HepG2 (cell line): ENCODE results near the gene TMEM63C. TPM values are rescaled to one million over a fixed set of nuclear protein-coding genes. Genes with fewer than 3 reads are reported as not detected.

ENCODE experiments used
- ATAC-seq: fragments of 200-7000 bp; cut with Tn5 transposase; 3 replicates; pipeline ENCODE4 v1.9.1; 2020; ENCODE audit warnings: mild to moderate bottlenecking, moderate library complexity
- BruUV-seq: library from RNA; stranded (reverse); fragments of 400-500 nt; replicated peaks from 2 replicates; lab custom pipeline; 2021; lab: Mats Ljungman, UMichigan
- CTCF ChIA-PET: fragments of 300-600 bp; formaldehyde crosslinking; extraction: SDS; loops from one replicate; lab custom pipeline; 2021; ENCODE audit warnings: low total read pairs, inconsistent platforms, low intra/inter-chr PET ratio; lab: Yijun Ruan, JAX
- POLR2A ChIA-PET: fragments of 350-600 bp; sonication (Branson Sonifier 250); formaldehyde crosslinking; loops from one replicate; lab custom pipeline; 2020; ENCODE audit warnings: antibody characterized with exemption, inconsistent platforms; lab: Yijun Ruan, JAX
- DNase-seq: peaks from one replicate; pipeline ENCODE4 v3.0.0-alpha.2; 2015; ENCODE audit warnings: low spot score
- FAIRE-seq: peaks from 3 replicates; lab custom pipeline; 2011; peaks lifted over from hg19 to GRCh38; lab: Jason Lieb, UNC
- H2AFZ ChIP-seq: one replicate; pipeline ENCODE4 v1.6.1; 2011; ENCODE audit warnings: low read length, inconsistent platforms
- H3K27ac ChIP-seq: fragments of 300-600 bp; 3 replicates; pipeline ENCODE4 v1.8.0; 2011; ENCODE audit warnings: mixed run types, mild to moderate bottlenecking, mixed read lengths, low read length, inconsistent platforms; ENCODE audit not compliant: insufficient read depth; ENCODE audit errors: extremely low read length
- H3K27me3 ChIP-seq, 2 experiments: fragments of 200-600 bp in 1 of 2; 2 replicates in 1 of 2; 3 replicates in 1 of 2; pipeline versions ENCODE4 v1.6.0 to v1.8.0; 2011; ENCODE audit warnings: low read length in 2 of 2, mild to moderate bottlenecking in 2 of 2, moderate library complexity in 2 of 2, inconsistent platforms in 1 of 2; ENCODE audit not compliant: insufficient read depth in 2 of 2, control insufficient read depth in 1 of 2
- H3K36me3 ChIP-seq, 2 experiments: fragments of 200-600 bp in 1 of 2; replicated peaks in 1 of 2; 2 replicates in 1 of 2; 3 replicates in 1 of 2; pipeline versions ENCODE4 v1.5.1 to v1.8.0; 2011; ENCODE audit warnings: low read length in 2 of 2, inconsistent platforms in 1 of 2; ENCODE audit not compliant: insufficient read depth in 2 of 2, control insufficient read depth in 1 of 2
- H3K4me1 ChIP-seq: 2 replicates; pipeline ENCODE4 v1.5.1; 2012; ENCODE audit warnings: low read length, inconsistent platforms; ENCODE audit not compliant: insufficient read depth
- H3K4me2 ChIP-seq: 2 replicates; pipeline ENCODE4 v1.6.0; 2011; ENCODE audit warnings: low read depth, low read length, inconsistent platforms
- H3K4me3 ChIP-seq, 3 experiments: fragments of 200-600 bp in 1 of 3; sonication (generic), shearing (Covaris generic) in 1 of 3; replicated peaks in 1 of 3; 2 replicates each; pipeline ENCODE4 v1.5.1; 2011 to 2016; ENCODE audit warnings: low read length in 3 of 3, inconsistent platforms in 2 of 3, low read depth in 2 of 3, mild to moderate bottlenecking in 2 of 3, control low read depth in 1 of 3, mixed read lengths in 1 of 3; ENCODE audit not compliant: insufficient read depth in 1 of 3
- H3K79me2 ChIP-seq: one replicate; pipeline ENCODE4 v1.6.1; 2011; ENCODE audit warnings: low read length, inconsistent platforms; ENCODE audit not compliant: insufficient read depth
- H3K9ac ChIP-seq: 2 replicates; pipeline ENCODE4 v1.6.0; 2011; ENCODE audit warnings: mild to moderate bottlenecking, low read depth, low read length, inconsistent platforms; ENCODE audit not compliant: insufficient read depth
- H3K9me3 ChIP-seq: 2 replicates; pipeline ENCODE4 v1.5.1; 2012; ENCODE audit warnings: mild to moderate bottlenecking, low read length
- H4K20me1 ChIP-seq: 2 replicates; pipeline ENCODE4 v1.6.0; 2011; ENCODE audit warnings: inconsistent platforms, mild to moderate bottlenecking, low read length, moderate library complexity; ENCODE audit not compliant: insufficient read depth
- ARID2 ChIP-seq: sonication (generic); formaldehyde crosslinking; IDR thresholded peaks from 2 replicates; pipeline ENCODE4 v1.8.1; 2022; ENCODE audit warnings: mild to moderate bottlenecking, missing genetic modification reagents, borderline replicate concordance
- ATF7-NPFF ChIP-seq: sonication (generic); formaldehyde crosslinking; IDR thresholded peaks from 2 replicates; pipeline ENCODE4 v1.8.1; 2023; ENCODE audit warnings: mild to moderate bottlenecking, low read depth, missing genetic modification reagents, moderate library complexity
- CHD2 ChIP-seq: IDR thresholded peaks from 2 replicates; pipeline ENCODE4 v1.6.1; 2011; ENCODE audit warnings: low read depth, low read length, improper control_type of control experiment
- CREBL2 ChIP-seq: sonication (generic); formaldehyde crosslinking; IDR thresholded peaks from 2 replicates; pipeline ENCODE4 v1.8.1; 2023; ENCODE audit warnings: missing genetic modification reagents, mild to moderate bottlenecking, borderline replicate concordance
- FOXK1 ChIP-seq: sonication (generic); formaldehyde crosslinking; IDR thresholded peaks from 2 replicates; pipeline ENCODE4 v1.4.0; 2020; ENCODE audit warnings: low read depth, missing genetic modification reagents, borderline replicate concordance
- HCFC1 ChIP-seq: fragments of 150-350 bp; IDR thresholded peaks from 2 replicates; pipeline ENCODE4 v1.6.1; 2014; ENCODE audit warnings: low read depth, low read length
- HMGA1 ChIP-seq: sonication (generic); formaldehyde crosslinking; conservative IDR thresholded peaks from 2 replicates; pipeline ENCODE4 v1.4.0; 2020; ENCODE audit warnings: missing genetic modification reagents
- KDM2A ChIP-seq: sonication (generic); formaldehyde crosslinking; IDR thresholded peaks from 2 replicates; pipeline ENCODE4 v1.4.0; 2020; ENCODE audit warnings: low read depth, missing genetic modification reagents, borderline replicate concordance
- NAIF1 ChIP-seq: sonication (generic); formaldehyde crosslinking; IDR thresholded peaks from 2 replicates; pipeline ENCODE4 v1.5.0; 2020; ENCODE audit warnings: mild to moderate bottlenecking, missing genetic modification reagents, borderline replicate concordance
- NFATC3 ChIP-seq: sonication (generic); formaldehyde crosslinking; IDR thresholded peaks from 2 replicates; pipeline ENCODE4 v1.5.1; 2020; ENCODE audit warnings: mild to moderate bottlenecking, missing genetic modification reagents
- SRY ChIP-seq: sonication (generic); formaldehyde crosslinking; IDR thresholded peaks from 2 replicates; pipeline ENCODE4 v1.8.0; 2022; ENCODE audit warnings: mild to moderate bottlenecking, missing genetic modification reagents
- TCF12 ChIP-seq, 2 experiments: fragments of 450-650 bp in 1 of 2; sonication (generic) in 1 of 2; formaldehyde crosslinking in 1 of 2; IDR thresholded peaks; 2 replicates each; pipeline versions ENCODE4 v1.6.1 to v1.8.0; 2017 to 2022; ENCODE audit warnings: antibody characterized with exemption in 1 of 2, mild to moderate bottlenecking in 1 of 2, missing genetic modification reagents in 1 of 2, moderate library complexity in 1 of 2
- ZBED4 ChIP-seq: sonication (generic); formaldehyde crosslinking; IDR thresholded peaks from 2 replicates; pipeline ENCODE4 v1.4.0; 2020; ENCODE audit warnings: missing genetic modification reagents, borderline replicate concordance
- ZBTB14 ChIP-seq: sonication (generic); formaldehyde crosslinking; IDR thresholded peaks from 2 replicates; pipeline ENCODE4 v1.4.0; 2020; ENCODE audit warnings: missing genetic modification reagents
- ZFP36L1 ChIP-seq: sonication (generic); formaldehyde crosslinking; IDR thresholded peaks from 2 replicates; pipeline ENCODE4 v1.8.0; 2022; ENCODE audit warnings: mild to moderate bottlenecking, missing genetic modification reagents, moderate library complexity
- ZNF30 ChIP-seq: sonication (generic); formaldehyde crosslinking; IDR thresholded peaks from 2 replicates; pipeline ENCODE4 v1.5.0; 2020; ENCODE audit warnings: mild to moderate bottlenecking, missing genetic modification reagents
- ZNF333 ChIP-seq: sonication (generic); formaldehyde crosslinking; IDR thresholded peaks from 2 replicates; pipeline ENCODE4 v1.4.0; 2020; ENCODE audit warnings: mild to moderate bottlenecking, missing genetic modification reagents, borderline replicate concordance
- ZNF382 ChIP-seq: sonication (generic); formaldehyde crosslinking; IDR thresholded peaks from 2 replicates; pipeline ENCODE4 v1.5.0; 2020; ENCODE audit warnings: missing genetic modification reagents, mild to moderate bottlenecking, borderline replicate concordance
- ZSCAN25 ChIP-seq: sonication (generic); formaldehyde crosslinking; IDR thresholded peaks from 2 replicates; pipeline ENCODE4 v1.8.0; 2022; ENCODE audit warnings: mild to moderate bottlenecking, missing genetic modification reagents
- WGBS: methylation state at CpG from one replicate; pipeline ENCODE4 v1.1.6; 2017; ENCODE audit warnings: low lambda C conversion rate; 5-methylcytosine and 5-hydroxymethylcytosine counted together
- in situ Hi-C: cut with HindIII; loops from 2 replicates; pipeline ENCODE4 v1.10.0; 2017; ENCODE audit warnings: low pct_unique_long_range_greater_than_20kb; ENCODE audit not compliant: extremely low pct_ligation_motif_present
- intact Hi-C: fragments of 100-400 bp; cut with micrococcal nuclease; formaldehyde crosslinking; loops from one replicate; pipeline ENCODE4 v1.10.0; 2022; ENCODE audit not compliant: unreplicated experiment
- polyA plus RNA-seq, 8 experiments: library from polyadenylated mRNA; depleted of rRNA in 3 of 8; stranded (reverse) in 7 of 8; unstranded in 1 of 8; fragments of >200 nt; fragmentation: Illumina TruSeq in 4 of 8; extraction: Trizol in 4 of 8; gene quantifications; 2 replicates each; pipeline versions ENCODE4 v1.2.1 to v1.2.3, GENCODE V29; 2011 to 2016; ENCODE audit warnings: low read depth in 4 of 8, missing spikeins in 1 of 8, mixed read lengths in 1 of 8; ENCODE audit not compliant: insufficient read depth in 1 of 8
- total RNA-seq, 5 experiments: library from RNA; depleted of rRNA; stranded (reverse); fragments of >200 nt; fragmentation: Illumina TruSeq; extraction: Trizol; gene quantifications; 2 replicates each; pipeline ENCODE4 v1.2.3, GENCODE V29; 2016; ENCODE audit warnings: low read depth in 1 of 5

Gene TMEM63C
- total and polyA plus RNA-seq, 2 of the 13 experiments (the other 11 are each of a cell fraction or from before 2014, with no cell fraction given): 0.17 to 0.27 TPM

- intact Hi-C loops: no loop called here
- H3K79me2 ChIP-seq: no peaks in the 10 kb centered on the region
- POLR2A ChIA-PET: no interaction called here
- H3K9me3 ChIP-seq: no peaks in the 10 kb centered on the region
- H3K4me3 ChIP-seq: no peak overlapping the region
- CTCF ChIA-PET: no interaction called here
- no peaks in the 10 kb centered on the region for H4K20me1 ChIP-seq
- peaks cover 10 to 37% of the 10 kb centered on the region in 2 experiments; a peak in 3 of 5 replicates for H3K36me3 ChIP-seq
- H3K4me2 ChIP-seq: no peak overlapping the region
- no peaks in the 10 kb centered on the region for H3K4me1 ChIP-seq
- no TSS peak for BruUV-seq
- in situ Hi-C loops: no loop called here
- no peak overlapping the region for H2AFZ ChIP-seq
- ATAC-seq: no peak
- FAIRE-seq: no peak
- no peak for DNase-seq
- WGBS: 93% methylated on average over 10 of the region's 13 CpGs
- H3K27me3 ChIP-seq: no peaks in the 10 kb centered on the region
- H3K9ac ChIP-seq: no peak overlapping the region
- H3K27ac ChIP-seq: no peak overlapping the region
- TF ChIP-seq FOXK1 (CRISPR knock-in tag) (no peak), ZFP36L1 (CRISPR knock-in tag) (no peak), CHD2 (no peak), ARID2 (CRISPR knock-in tag) (no peak), ZSCAN25 (CRISPR knock-in tag) (no peak), ZNF30 (CRISPR knock-in tag) (no peak), KDM2A (CRISPR knock-in tag) (no peak), ZNF382 (no peak), ATF7-NPFF (CRISPR knock-in tag) (no peak), CREBL2 (CRISPR knock-in tag) (no peak), ZBED4 (CRISPR knock-in tag) (no peak), HCFC1 (no peak), ZBTB14 (CRISPR knock-in tag) (no peak), SRY (no peak), TCF12 (IDR thresholded peaks at IDR 0.05) (no peak), TCF12 (CRISPR knock-in tag; IDR thresholded peaks at IDR 0.05) (no peak), HMGA1 (CRISPR knock-in tag) (no peak), NFATC3 (CRISPR knock-in tag) (no peak), NAIF1 (CRISPR knock-in tag) (no peak), ZNF333 (CRISPR knock-in tag) (no peak)
These were observed 98.1 kb downstream of the TMEM63C start for GRCh38 chr14:77279719-77280118.
